GM12865 (cell line): ENCODE measurements around the gene DEFB112.

Experiments used
- DNase-seq: peaks from one replicate; pipeline ENCODE4 v3.0.0; 2010; ENCODE audit warnings: low read depth
- H3K4me3 ChIP-seq: 2 replicates; pipeline ENCODE4 v1.5.1; 2011; ENCODE audit warnings: mild to moderate bottlenecking, low read depth, low read length, control low read depth
- TF ChIP-seq, protein P1 (sequence below): IDR thresholded peaks from 2 replicates; pipeline ENCODE4 v1.5.1; 2011; ENCODE audit warnings: low read length, control low read depth, low read depth, inconsistent platforms; ENCODE audit not compliant: insufficient read depth; ENCODE audit errors: missing control alignments

Gene DEFB112

DNA sequence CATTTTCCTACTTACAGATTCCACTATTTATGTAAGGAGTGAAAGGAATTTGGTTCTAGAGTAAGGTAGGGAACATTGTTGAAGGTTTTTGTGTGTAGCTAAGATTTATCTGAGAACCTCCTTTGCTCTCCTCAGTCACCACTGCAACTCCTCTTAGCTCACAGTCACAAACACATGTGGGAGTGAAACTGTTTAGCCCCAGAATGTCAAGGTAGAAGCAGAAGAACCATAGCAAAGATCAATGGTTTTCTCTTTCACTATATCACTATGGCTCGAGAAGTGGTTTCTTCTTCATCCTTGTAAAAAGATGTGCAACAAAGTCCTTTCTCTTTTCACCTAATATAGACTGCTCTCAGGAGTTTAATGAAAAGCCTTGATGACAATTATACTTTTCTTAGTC, 6.5 kb upstream of the DEFB112 start:
- TF ChIP-seq, protein P1, sequence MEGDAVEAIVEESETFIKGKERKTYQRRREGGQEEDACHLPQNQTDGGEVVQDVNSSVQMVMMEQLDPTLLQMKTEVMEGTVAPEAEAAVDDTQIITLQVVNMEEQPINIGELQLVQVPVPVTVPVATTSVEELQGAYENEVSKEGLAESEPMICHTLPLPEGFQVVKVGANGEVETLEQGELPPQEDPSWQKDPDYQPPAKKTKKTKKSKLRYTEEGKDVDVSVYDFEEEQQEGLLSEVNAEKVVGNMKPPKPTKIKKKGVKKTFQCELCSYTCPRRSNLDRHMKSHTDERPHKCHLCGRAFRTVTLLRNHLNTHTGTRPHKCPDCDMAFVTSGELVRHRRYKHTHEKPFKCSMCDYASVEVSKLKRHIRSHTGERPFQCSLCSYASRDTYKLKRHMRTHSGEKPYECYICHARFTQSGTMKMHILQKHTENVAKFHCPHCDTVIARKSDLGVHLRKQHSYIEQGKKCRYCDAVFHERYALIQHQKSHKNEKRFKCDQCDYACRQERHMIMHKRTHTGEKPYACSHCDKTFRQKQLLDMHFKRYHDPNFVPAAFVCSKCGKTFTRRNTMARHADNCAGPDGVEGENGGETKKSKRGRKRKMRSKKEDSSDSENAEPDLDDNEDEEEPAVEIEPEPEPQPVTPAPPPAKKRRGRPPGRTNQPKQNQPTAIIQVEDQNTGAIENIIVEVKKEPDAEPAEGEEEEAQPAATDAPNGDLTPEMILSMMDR, result no peak
- H3K4me3 ChIP-seq, result no peak overlapping the region
- DNase-seq, result peak; percentile 3

DNA sequence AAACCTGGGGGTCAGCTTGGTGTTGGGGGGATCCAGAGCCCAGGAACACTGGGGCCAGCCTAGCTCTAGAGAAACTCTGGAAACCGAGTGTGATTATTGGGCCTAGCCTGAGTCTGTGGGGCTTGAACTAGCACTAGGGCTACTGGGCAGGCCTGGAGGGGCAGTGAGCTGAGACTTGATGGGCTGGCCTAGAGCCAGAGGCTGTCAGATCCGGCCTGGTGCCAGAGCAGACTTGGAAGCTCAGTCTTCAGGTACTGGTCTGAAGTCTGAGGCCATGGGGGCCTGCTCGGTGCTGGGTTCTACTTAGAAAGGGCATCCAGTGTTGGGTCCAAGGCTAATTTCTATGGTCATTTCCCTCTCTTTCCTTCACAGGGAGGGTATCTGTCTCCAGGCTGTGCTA, 2.7 kb downstream of the DEFB112 start:
- H3K4me3 ChIP-seq, result no peak overlapping the region
- TF ChIP-seq, protein P1, result no peak
- no peak for DNase-seq

DNA sequence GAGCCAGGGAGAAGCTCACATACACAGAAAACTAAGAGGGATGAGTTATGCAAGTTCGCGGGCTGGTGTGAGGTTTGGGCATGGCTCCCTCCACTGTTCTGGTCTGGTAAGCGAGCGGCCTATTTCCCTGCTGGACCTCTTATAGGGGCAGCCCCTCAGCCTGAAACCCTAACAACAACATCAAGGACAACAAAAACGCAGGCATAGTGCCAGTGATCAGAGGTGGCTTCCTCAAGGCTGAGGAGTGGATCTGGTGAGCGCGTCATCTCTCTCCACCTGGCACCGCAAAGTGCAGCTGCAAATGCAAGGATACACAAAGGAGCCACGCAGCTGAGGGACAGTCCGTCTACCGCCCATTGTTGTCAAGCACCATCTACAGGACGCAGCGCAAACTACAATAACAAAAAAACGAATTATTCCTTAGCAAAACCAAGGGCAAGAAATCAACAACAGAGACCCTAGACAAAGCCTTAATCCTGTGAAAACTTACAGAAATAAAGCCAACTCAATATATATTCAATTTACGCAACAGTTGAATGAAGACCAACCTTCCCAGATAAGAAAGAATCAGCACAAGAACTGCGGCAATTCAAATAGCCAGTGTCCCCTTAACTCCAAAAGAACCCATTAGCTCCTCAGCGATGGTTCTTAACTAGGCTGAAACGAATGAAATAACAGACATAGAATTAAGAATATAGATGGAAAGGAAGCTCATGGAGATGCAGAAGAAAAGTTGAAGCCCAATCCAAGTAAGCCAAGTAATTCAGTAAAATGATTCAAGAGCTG, 18.8 kb downstream of the DEFB112 start:
- no peak overlapping the region for H3K4me3 ChIP-seq
- TF ChIP-seq, protein P1, result peak; percentile 44
- peak; percentile 42 for DNase-seq

DNA sequence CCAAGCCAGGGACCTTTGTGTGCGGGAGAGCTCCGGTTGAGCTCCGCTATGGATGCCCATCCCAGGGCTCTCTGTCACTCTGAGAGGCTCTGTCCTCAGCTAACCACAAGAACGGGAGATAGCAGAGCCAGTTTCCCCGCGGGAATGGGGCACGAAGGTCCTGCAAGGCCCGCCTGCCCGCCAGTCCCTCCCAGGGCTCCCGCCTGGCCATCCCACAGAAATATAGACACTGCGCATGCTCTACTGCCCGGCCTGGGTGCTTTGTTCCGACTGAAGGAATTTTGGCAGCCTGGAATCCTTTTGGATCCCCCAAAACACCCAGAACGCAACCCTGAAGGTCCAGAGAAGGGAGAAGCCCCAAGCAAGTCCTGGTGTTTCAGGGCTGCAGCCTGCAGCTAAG, 19.4 kb downstream of the DEFB112 start:
- TF ChIP-seq, protein P1, result no peak
- no peak overlapping the region for H3K4me3 ChIP-seq
- no peak for DNase-seq

DNA sequence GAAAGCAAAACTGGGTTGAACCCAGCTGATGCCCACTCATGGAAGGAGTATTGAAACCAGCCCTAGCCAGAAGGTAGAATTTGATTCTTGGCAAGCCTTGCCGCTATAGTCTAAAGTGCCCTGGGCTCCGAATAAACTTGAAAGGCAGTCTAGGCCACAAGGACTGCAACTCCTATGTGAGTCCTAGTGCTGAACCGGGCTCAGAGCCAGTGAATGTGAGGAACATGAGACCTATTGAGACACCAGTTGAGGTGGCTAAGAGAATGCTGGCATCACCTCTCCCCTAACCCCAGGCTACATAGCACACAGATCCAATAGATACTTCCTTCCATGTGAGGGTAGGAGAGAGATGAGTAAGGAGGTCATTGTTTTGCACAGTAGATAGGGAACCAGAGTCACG, 24.5 kb downstream of the DEFB112 start:
- TF ChIP-seq, protein P1, result no peak
- H3K4me3 ChIP-seq, result no peak overlapping the region
- no peak for DNase-seq

DNA sequence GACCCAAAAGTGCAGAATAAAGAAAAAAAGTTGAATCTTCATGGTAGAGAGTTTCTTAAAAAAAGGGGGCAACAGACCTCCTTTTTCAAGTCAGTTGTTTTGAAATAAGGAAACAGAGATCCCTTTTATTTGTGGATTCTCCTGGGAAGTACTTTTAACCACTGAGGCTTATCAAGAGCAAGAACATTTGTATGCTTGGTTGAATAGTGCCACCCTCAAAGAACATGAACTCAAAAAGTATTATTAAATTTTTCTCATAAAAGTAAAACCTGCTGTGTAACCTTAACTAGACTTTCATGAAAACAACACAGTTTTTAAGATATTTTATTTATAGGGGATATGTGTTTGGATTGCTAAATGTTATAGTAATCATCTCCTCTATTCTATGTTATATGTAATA, 27.8 kb downstream of the DEFB112 start, which contains the start of gene DEFB110:
Gene DEFB110, minus strand, starts transcription at position 101 of the 400 bp plus-strand sequence. Its CDS starts 59 bp downstream, at position 42.
- H3K4me3 ChIP-seq, result no peak within 1 kb of the TSS
- TF ChIP-seq, protein P1, result no peak
- no peak for DNase-seq

DNA sequence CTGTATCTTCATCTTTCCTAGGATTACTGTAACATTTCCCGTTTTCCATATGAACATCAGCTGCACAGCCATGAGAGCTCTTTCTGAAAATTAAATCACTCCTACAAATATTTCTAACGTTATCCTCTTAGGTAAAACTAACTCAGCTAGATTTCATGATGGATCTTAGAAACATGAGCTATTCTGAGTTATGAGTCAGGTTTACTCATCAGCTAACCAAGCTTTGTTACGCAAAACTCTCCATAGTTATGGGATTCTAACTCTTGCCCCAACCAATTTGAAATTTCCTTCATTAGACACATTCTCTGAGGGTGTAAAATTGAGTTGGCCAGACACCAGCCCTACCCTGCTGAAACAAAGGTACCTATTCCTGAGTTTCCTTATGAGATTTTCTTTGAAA, 41.9 kb downstream of the DEFB112 start:
- H3K4me3 ChIP-seq, result no peak overlapping the region
- DNase-seq, result no peak
- TF ChIP-seq, protein P1, result no peak
